T-cell (primary cell): ENCODE measurements around the gene ATF2. TPM values are rescaled to one million over a fixed set of nuclear protein-coding genes. Genes with fewer than 3 reads are reported as not detected.

Experiments used
- ATAC-seq, 4 experiments: fragments of 200-7000 bp in 3 of 4; fragments of 150-1000 bp in 1 of 4; cut with Tn5 transposase; replicated peaks in 1 of 4; 1 replicate in 3 of 4; 2 replicates in 1 of 4; pipeline ENCODE4 v1.10.0; 2021; ENCODE audit warnings: moderate library complexity in 3 of 4, mild to moderate bottlenecking in 2 of 4, moderate number of reproducible peaks in 1 of 4
- CTCF ChIA-PET, 2 donors: fragments of 300-600 bp; sonication (Branson Sonifier 250); formaldehyde crosslinking; loops; one replicate each; lab custom pipeline; 2022; ENCODE audit warnings: antibody characterized with exemption in 2 of 2; lab: Charles Lee
- POLR2A ChIA-PET, 2 donors: fragments of 300-600 bp; sonication (Branson Sonifier 250); formaldehyde crosslinking; loops; one replicate each; lab custom pipeline; 2022; ENCODE audit warnings: antibody characterized with exemption in 2 of 2; lab: Charles Lee
- DNase-seq, 35 experiments: peaks; one replicate each; pipeline versions ENCODE4 v3.0.0 to v3.0.0-alpha.2; 2013 to 2023
- H3K27ac ChIP-seq: one replicate; pipeline ENCODE4 v1.5.1; 2013; ENCODE audit warnings: low read length
- H3K27me3 ChIP-seq, 2 experiments: replicated peaks in 1 of 2; 1 replicate in 1 of 2; 2 replicates in 1 of 2; pipeline versions ENCODE4 v1.6.1 to v1.7.0; 2013; ENCODE audit warnings: low read length in 1 of 2, mixed read lengths in 1 of 2; ENCODE audit not compliant: control insufficient read depth in 2 of 2, insufficient read depth in 2 of 2; ENCODE audit errors: extremely low read depth in 1 of 2
- H3K36me3 ChIP-seq, 2 donors: 1 replicate in 1 of 2; 2 replicates in 1 of 2; pipeline versions ENCODE4 v1.6.1 to v1.7.0; 2013; ENCODE audit warnings: low read length in 1 of 2; ENCODE audit not compliant: control insufficient read depth in 2 of 2, insufficient read depth in 1 of 2; ENCODE audit errors: extremely low read depth in 1 of 2
- H3K4me1 ChIP-seq, 2 experiments: 1 replicate in 1 of 2; 2 replicates in 1 of 2; pipeline versions ENCODE4 v1.6.1 to v1.7.0; 2013; ENCODE audit warnings: low read length in 2 of 2, mixed read lengths in 1 of 2; ENCODE audit not compliant: insufficient read depth in 2 of 2, control insufficient read depth in 1 of 2; ENCODE audit errors: extremely low read depth in 1 of 2
- H3K4me3 ChIP-seq, 2 donors: 1 replicate in 1 of 2; 2 replicates in 1 of 2; pipeline versions ENCODE4 v1.5.1 to v1.7.0; 2013; ENCODE audit warnings: mild to moderate bottlenecking in 2 of 2, low read length in 1 of 2, moderate library complexity in 1 of 2; ENCODE audit not compliant: control insufficient read depth in 1 of 2; ENCODE audit errors: extremely low read depth in 1 of 2
- H3K9me3 ChIP-seq: 2 replicates; pipeline ENCODE4 v1.7.0; 2013
- H3K27ac Mint-ChIP-seq, 2 donors: one replicate each; pipeline ENCODE4 v1.8.0; 2020 to 2021; ENCODE audit warnings: mild to moderate bottlenecking in 2 of 2, mixed read lengths in 2 of 2
- H3K27me3 Mint-ChIP-seq, 2 donors: one replicate each; pipeline ENCODE4 v1.8.0; 2021 to 2022; ENCODE audit warnings: mixed read lengths in 2 of 2
- H3K36me3 Mint-ChIP-seq: one replicate; pipeline ENCODE4 v1.8.0; 2021; ENCODE audit warnings: mixed read lengths
- H3K4me1 Mint-ChIP-seq, 3 donors: one replicate each; pipeline ENCODE4 v1.8.0; 2020 to 2022; ENCODE audit warnings: mixed read lengths in 3 of 3, mild to moderate bottlenecking in 1 of 3
- H3K4me3 Mint-ChIP-seq, 3 donors: one replicate each; pipeline ENCODE4 v1.8.0; 2020 to 2022; ENCODE audit warnings: mild to moderate bottlenecking in 3 of 3, mixed read lengths in 3 of 3, moderate library complexity in 3 of 3
- H3K9me3 Mint-ChIP-seq, 3 donors: one replicate each; pipeline ENCODE4 v1.8.0; 2020 to 2022; ENCODE audit warnings: mixed read lengths in 3 of 3
- WGBS: methylation state at CpG from one replicate; pipeline ENCODE4 v1.1.5; 2013; ENCODE audit warnings: missing lambda C conversion rate; ENCODE audit not compliant: insufficient coverage; 5-methylcytosine and 5-hydroxymethylcytosine counted together
- total RNA-seq, 35 experiments: library from RNA in 6 of 35; stranded (reverse) in 6 of 35; fragments of 120-200 nt in 1 of 35; gene quantifications; one replicate each; pipeline versions ENCODE4 v1.2.1 to v1.2.4 and lab custom pipeline; 2013 to 2026

ATF2 gene
- total RNA-seq, 5 donors from 2014 or later (not counting 1 experiment from before 2014, with no cell fraction given): 49.1 to 57.0 (median 52.9) TPM

- Mint-ChIP-seq H3K4me3 (no peak overlapping the region), H3K9me3 (no peaks in the 10 kb centered on the region), H3K36me3 (peaks cover 20% of the 10 kb centered on the region), H3K27me3 (no peaks in the 10 kb centered on the region), H3K4me1 (peaks cover 44 to 55% (median 50%) of the 10 kb centered on the region in 3 donors), H3K27ac (no peak overlapping the region)
- ChIA-PET CTCF (no interaction called here), POLR2A (no interaction called here)
- peaks cover 0 to 7% of the 10 kb centered on the region in 2 donors for H3K36me3 ChIP-seq
- no peaks in the 10 kb centered on the region for H3K4me1 ChIP-seq
- no peaks in the 10 kb centered on the region for H3K27me3 ChIP-seq
- H3K27ac ChIP-seq: no peak overlapping the region
- no peaks in the 10 kb centered on the region for H3K9me3 ChIP-seq
- DNase-seq: no peak
- no peak overlapping the region for H3K4me3 ChIP-seq
- ATAC-seq: no peak
Measured at GRCh38 chr2:175154661-175155082, 13.3 kb downstream of the ATF2 start.

- Histone ChIP-seq H3K27ac (no peak overlapping the region), H3K4me1 (no peaks in the 10 kb centered on the region), H3K4me3 (no peak overlapping the region), H3K36me3 (peaks cover 0 to 20% of the 10 kb centered on the region in 2 donors), H3K27me3 (no peaks in the 10 kb centered on the region), H3K9me3 (no peaks in the 10 kb centered on the region)
- DNase-seq (no peak), ATAC-seq (no peak)
- ChIA-PET CTCF (no interaction called here), POLR2A (interaction anchor here in 1 of 2 donors (0.6 kb wide), 1 partner anchor 28 kb away, joined by 4 read pairs; no protein-coding TSS in a partner anchor)
- Mint-ChIP-seq H3K4me1 (peaks cover 61 to 69% (median 63%) of the 10 kb centered on the region in 3 donors), H3K27me3 (no peaks in the 10 kb centered on the region), H3K27ac (no peak overlapping the region), H3K9me3 (no peaks in the 10 kb centered on the region), H3K4me3 (no peak overlapping the region), H3K36me3 (peaks cover 35% of the 10 kb centered on the region)
- no CpG with 5 or more reads among the region's 2 CpGs for WGBS
Measured at GRCh38 chr2:175152242-175152641, 15.8 kb downstream of the ATF2 start.

- Mint-ChIP-seq H3K27me3 (no peaks in the 10 kb centered on the region), H3K27ac (no peak overlapping the region), H3K36me3 (peaks cover 31% of the 10 kb centered on the region), H3K9me3 (no peaks in the 10 kb centered on the region), H3K4me3 (no peak overlapping the region), H3K4me1 (peaks cover 56 to 68% (median 59%) of the 10 kb centered on the region in 3 donors)
- WGBS: no CpG with 5 or more reads among the region's 1 CpG
- no peaks in the 10 kb centered on the region for H3K27me3 ChIP-seq
- no peaks in the 10 kb centered on the region for H3K9me3 ChIP-seq
- no peak overlapping the region for H3K4me3 ChIP-seq
- no peaks in the 10 kb centered on the region for H3K4me1 ChIP-seq
- ChIA-PET CTCF (no interaction called here), POLR2A (interaction anchor here in 1 of 2 donors (0.6 kb wide), 1 partner anchor 28 kb away, joined by 4 read pairs; no protein-coding TSS in a partner anchor)
- H3K27ac ChIP-seq: no peak overlapping the region
- ATAC-seq (no peak), DNase-seq (no peak)
- H3K36me3 ChIP-seq: peaks cover 0 to 20% of the 10 kb centered on the region in 2 donors
Measured at GRCh38 chr2:175151791-175152190, 16.2 kb downstream of the ATF2 start.

GRCh38 chr2:175147186-175147585, 20.8 kb downstream of the ATF2 start:
- no peak overlapping the region for H3K27ac Mint-ChIP-seq
- Histone ChIP-seq H3K27me3 (no peaks in the 10 kb centered on the region), H3K4me3 (no peak overlapping the region), H3K27ac (no peak overlapping the region), H3K4me1 (no peaks in the 10 kb centered on the region), H3K36me3 (peaks cover 5 to 25% of the 10 kb centered on the region in 2 donors), H3K9me3 (no peaks in the 10 kb centered on the region)
- peaks cover 46 to 63% (median 54%) of the 10 kb centered on the region in 3 donors for H3K4me1 Mint-ChIP-seq
- ChIA-PET CTCF (no interaction called here), POLR2A (interaction anchor here in 1 of 2 donors (0.5 kb wide), 1 partner anchor 11 kb away, joined by 3 read pairs; no protein-coding TSS in a partner anchor)
- no peak overlapping the region for H3K4me3 Mint-ChIP-seq
- H3K36me3 Mint-ChIP-seq: peaks cover 42% of the 10 kb centered on the region
- no CpG with 5 or more reads among the region's 4 CpGs for WGBS
- DNase-seq: no peak
- H3K9me3 Mint-ChIP-seq: no peaks in the 10 kb centered on the region
- ATAC-seq: no peak
- H3K27me3 Mint-ChIP-seq: no peaks in the 10 kb centered on the region

- Mint-ChIP-seq H3K4me3 (no peak overlapping the region), H3K27ac (no peak overlapping the region), H3K9me3 (no peaks in the 10 kb centered on the region), H3K27me3 (no peaks in the 10 kb centered on the region), H3K36me3 (peaks cover 34% of the 10 kb centered on the region), H3K4me1 (peaks cover 38 to 57% (median 42%) of the 10 kb centered on the region in 3 donors)
- H3K4me1 ChIP-seq: no peaks in the 10 kb centered on the region
- no peaks in the 10 kb centered on the region for H3K27me3 ChIP-seq
- ChIA-PET CTCF (no interaction called here), POLR2A (no interaction called here)
- WGBS: 100% methylated on average over 2 of the region's 2 CpGs
- DNase-seq: no peak
- no peaks in the 10 kb centered on the region for H3K9me3 ChIP-seq
- ATAC-seq: no peak
- H3K27ac ChIP-seq: no peak overlapping the region
- H3K4me3 ChIP-seq: no peak overlapping the region
- H3K36me3 ChIP-seq: peaks cover 5 to 13% of the 10 kb centered on the region in 2 donors
Measured at GRCh38 chr2:175143678-175144077, 24.3 kb downstream of the ATF2 start.

GRCh38 chr2:175143191-175143590, 24.8 kb downstream of the ATF2 start:
- ATAC-seq: no peak
- no peaks in the 10 kb centered on the region for H3K9me3 ChIP-seq
- WGBS: no CpG with 5 or more reads among the region's 1 CpG
- no peak overlapping the region for H3K4me3 ChIP-seq
- Mint-ChIP-seq H3K36me3 (peaks cover 36% of the 10 kb centered on the region), H3K9me3 (no peaks in the 10 kb centered on the region), H3K4me3 (no peak overlapping the region), H3K27ac (no peak overlapping the region), H3K4me1 (peaks cover 39 to 57% (median 42%) of the 10 kb centered on the region in 3 donors), H3K27me3 (no peaks in the 10 kb centered on the region)
- peaks cover 5 to 10% of the 10 kb centered on the region in 2 donors for H3K36me3 ChIP-seq
- POLR2A ChIA-PET: no interaction called here
- no peaks in the 10 kb centered on the region for H3K4me1 ChIP-seq
- CTCF ChIA-PET: no interaction called here
- no peak for DNase-seq
- H3K27ac ChIP-seq: no peak overlapping the region
- H3K27me3 ChIP-seq: no peaks in the 10 kb centered on the region
